Inflammatory macrophage (primary cell): ENCODE results near the gene CFAP92.

Source experiments
- DNase-seq, 2 donors: peaks; one replicate each; pipeline ENCODE4 v3.0.0-alpha.2; 2020 to 2022

CFAP92 gene

DNA sequence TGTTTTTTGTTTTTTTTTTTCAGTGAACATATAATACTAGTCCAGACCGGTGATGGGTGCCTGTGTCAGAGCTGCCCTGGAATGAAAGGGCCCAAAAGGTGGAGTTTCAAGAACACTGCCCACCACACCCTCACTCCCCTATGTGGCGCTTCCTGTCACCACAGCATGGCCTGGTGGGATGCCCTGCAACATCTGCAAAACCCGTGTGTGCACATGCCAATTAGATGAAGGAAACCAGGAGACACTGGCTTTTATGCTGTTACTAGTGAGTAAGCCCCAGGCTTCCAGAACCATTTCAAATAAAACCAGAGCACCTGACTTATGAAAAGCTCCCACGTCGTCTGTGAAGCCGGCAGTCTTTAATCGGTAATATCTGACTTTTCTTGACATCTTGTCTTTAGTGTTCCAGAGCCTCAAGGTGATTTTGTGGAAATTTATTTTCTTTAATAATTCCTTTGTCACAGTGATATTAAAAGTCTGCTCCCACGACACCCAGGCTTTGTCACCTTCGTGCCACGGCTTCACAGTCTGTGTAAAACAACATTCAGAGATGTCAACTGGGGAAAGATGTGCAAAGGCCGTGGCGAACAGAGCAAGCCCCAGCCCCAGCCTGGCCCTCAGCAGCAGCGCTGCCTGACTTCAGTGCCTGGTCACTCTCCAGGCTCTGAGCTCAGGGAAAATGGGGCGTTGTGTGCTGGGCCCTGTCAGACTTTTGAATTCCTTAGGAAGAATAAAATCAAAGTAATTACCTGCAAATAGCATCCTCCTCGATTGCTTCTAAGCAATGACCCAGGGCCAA lies 6.4 kb downstream of the CFAP92 start:
- DNase-seq: no peak

DNA sequence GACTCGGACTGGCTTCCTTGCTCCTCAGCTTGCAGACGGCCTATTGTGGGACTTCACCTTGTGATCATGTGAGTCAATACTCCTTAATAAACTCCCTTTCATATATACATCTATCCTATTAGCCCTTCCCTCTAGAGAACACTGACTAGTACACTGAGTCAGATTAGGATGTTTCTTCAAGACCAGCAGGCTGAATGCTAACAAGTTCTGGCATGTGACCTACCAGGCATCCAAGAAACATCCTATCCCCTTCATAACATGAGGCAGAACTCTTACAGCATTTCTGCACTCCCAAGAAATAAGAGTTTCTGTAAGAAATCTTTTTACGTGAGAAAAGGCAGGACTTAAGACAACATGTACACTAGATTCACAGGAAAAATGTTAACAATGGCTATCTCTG lies 9.3 kb downstream of the CFAP92 start:
- no peak for DNase-seq

DNA sequence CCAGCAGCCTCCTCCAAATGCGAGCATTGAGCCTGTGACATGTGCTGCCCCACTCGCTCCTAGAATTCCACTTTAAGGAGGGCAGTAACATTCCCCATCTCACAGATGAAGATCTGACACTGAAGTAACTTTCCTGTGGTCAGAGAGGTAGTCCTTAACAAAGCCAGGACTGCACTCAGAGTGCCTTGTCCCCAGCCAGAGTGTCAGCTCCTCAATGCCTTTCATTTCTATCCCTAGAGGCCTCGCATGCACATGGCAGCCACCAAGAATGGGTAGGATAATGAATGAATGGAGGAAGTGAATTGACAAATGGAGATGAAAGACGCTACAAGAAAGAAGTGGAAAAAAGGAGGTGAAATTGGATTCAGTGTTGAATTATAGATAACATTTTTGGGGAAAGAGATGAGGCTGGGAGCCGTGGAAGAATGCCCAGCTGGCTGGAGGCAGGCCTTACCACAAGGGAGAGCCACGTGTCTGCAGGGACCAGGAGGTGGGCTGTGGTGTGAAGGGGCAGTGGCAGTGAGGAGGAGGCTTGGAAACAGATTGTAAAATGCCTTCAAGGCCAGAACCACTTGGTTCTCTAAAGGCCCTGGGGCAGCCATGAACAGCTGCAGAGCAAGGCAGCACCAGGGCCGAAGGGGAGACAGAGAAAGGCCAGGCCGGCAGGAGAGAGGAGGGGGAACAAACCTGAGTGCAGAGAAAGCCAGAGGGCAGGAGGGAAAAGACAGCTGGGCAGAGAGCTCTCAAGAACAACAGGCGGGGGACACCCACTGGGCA lies 10.4 kb downstream of the CFAP92 start:
- no peak for DNase-seq

DNA sequence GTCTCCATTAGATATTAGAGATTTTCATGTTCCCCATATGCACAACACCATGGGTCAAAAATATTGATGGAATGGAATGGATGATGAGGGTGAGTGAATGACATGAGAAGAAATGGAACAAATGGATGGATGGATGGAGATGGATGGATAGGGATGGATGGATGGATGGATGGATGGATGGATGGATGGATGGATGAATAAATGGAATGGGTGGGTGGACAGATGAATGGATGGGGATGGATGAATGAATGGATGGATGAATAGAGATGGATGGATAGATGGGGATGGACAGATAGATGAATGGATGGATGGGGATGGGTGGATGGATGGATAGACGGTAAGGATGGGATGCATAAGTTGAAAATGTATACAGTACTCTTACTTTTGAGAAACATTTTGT lies 18.6 kb downstream of the CFAP92 start:
- DNase-seq: no peak

DNA sequence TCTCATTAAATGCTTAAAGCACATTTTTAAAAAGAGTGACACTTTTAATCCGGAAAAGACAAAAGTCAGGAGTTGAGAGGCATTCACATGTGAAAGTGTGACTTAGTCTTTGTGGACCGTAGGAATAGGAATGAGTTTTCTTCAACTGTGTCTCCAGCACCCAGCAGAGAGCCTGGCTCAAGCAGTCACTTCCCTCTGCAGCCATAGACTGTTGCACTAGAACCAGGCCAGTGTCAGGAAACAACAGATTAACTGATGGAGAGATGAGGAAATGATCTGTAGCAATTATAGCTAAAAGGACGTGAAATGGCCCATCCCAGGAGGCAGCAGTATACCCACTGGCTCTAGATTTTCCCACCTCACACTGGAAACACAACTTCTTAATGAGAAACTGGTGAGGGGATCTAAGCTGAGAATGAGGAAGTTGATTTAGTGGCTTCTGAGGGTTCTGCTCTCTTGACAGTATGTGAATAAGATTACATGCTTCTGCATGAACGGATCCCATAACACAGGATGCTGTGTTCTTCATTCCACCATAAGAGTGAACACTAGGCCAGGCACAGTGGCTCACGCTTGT lies 19.8 kb downstream of the CFAP92 start:
- DNase-seq: peak; percentile 46

DNA sequence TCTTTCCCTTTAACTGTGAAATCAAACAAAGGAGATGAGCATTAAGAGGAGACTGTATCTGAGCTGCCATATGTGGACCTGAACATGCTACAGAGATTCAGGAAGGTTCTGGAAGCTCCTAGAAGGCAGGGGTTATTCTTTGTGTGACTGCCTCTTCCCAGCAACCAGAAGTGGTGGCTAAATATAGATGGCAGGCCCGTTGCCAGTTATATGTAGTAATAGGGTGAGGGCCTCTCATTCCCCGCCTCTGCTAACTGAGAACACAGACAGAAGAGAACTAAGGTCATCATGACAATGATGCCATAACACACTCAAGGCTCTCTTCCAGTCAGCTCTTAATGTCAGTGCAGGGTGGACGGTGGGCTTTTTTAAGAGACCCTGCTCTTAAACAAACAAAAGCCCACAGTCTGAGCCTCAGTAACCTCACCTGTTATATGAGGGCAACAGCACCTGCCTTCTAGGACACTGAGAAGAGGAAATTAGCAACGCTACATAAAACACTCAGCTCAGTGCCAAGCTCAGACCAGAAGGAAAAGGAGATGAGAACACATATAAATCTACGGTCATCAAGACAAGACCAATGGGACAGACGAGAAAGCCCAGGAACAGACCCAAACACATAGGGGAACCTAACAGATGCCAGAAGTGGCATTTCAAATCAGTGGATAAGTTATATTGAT lies 22.3 kb downstream of the CFAP92 start:
- DNase-seq: peak; percentile 50 to 68

DNA sequence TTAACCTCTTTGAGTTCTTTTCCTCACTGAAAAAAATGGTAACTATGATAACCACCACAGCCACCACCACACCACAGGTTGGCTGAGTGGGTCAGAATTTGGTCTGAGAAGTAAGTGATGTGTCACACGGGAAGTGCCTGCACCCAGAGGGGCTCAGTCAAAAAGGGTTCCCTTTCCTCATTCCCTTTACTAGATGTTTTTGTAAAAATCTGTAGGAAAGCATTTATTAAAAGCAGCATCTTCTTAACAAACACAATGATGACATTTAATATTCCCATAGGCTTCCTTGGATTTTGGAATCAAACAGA lies 23.2 kb downstream of the CFAP92 start:
- peak; percentile 8 to 24 for DNase-seq

DNA sequence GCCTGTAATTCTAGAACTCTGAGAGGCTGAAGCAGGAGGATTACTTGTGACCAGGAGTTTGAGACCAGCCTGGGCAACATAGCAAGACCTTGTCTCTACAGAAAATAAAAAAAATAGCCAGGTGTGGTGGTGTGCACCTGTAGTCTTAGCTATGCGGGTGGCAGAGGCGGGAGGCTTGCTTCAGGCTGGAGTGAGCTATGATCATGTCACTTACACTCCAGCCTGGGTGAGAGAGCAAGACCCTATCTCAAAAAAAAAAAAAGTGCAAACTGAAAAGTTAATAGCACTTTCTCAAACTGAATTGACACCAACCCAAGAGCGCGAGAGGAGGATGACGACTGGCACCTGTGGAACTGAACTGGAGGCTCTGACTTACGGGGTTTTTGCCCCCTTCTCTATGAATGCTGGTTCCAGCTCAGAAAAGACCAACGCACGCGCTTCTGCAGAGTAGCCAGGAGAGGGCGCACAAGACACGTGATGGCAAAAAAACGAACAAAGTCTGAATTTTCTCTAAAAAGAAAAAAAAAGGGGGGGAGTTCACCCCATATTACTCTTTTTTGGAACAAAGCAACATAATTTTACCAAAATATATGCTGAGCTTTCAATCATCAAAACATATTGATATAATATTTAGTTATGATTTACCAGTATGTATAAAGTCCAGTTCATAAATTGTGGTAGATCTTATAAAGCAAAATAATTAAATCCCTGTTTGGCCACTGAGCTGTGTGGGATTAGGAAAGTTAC lies 23.7 kb downstream of the CFAP92 start:
- peak; percentile 44 to 56 for DNase-seq

DNA sequence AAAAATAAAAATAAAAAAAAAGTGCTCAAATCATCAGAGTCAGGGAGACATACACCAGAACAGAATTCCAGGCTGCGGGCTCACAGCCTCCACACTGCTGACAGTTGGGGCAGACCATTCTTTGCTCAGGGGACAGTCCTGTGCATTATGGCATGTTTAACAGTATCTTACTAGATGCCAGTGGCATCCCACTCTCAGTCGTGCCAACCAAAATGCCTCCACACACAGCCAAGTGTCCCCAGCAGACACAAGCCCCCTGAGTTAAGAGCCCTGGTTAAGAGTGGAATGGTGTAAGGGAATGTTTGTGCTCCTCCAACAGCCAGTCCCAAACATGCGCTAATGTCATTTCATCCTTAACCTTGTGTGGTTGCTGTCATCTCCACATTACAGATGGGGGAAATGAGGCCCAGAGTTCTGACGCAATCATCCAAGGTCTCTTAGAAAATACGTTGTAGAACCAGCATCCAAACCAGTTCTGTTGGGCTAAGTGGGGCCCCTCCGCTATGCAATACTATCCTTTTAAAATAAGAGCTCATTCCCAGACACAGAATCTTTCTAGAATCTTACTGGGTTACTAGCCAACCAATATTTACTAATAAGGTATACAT lies 26.0 kb downstream of the CFAP92 start:
- no peak for DNase-seq

DNA sequence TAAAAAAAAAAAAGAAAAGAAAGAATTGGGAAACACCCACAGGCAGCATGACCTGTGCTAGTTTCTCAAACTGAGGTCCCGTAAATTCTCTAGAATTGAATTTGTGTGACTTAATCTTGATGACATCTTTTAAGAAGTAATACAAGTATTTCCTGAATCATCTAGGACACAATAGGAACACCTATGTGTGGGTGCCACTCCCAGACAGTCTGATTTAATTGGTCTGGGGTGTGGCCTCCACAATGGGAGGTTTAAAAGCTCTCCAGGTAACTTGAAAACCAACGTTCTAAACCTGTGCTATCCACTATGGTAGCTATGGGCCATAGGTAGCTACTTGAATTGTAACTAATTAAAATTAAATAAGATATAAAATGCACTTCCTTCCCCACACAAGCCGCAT lies 28.1 kb downstream of the CFAP92 start:
- no peak for DNase-seq

DNA sequence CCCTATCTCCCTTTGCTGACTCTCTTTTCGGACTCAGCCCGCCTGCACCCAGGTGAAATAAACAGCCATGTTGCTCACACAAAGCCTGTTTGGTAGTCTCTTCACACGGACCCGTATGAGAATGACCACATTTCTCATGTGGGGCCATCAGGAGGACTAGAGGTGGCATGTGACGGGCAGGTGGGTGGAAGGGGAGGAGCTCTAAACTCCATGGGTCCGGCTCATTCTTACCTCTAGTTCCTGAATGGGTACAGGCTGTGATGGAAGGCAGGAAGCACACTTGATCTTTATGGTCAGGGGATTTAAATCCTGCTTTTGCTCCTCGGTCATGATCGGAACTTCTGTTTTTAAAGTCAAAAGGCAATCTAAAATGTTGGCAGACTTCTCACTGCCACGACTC lies 28.6 kb downstream of the CFAP92 start:
- peak; percentile 2 to 27 for DNase-seq

DNA sequence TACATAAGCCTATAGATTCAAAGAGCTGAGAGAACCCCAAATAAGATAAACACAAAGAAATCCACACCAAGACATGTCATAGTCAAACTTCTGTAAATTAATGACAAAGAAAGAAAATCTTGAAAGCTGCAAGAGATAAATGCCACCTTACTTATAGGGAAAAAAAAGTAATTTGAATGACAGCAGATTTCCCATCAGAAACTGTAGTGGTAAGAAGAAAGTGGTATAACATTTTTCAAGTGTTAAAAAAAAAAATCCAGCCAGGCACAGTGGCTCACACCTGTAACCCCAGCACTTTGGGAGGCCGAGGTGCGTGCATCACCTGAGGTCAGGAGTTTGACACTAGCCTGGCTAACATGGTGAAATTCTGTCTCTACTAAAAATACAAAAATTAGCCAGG lies 37.4 kb downstream of the CFAP92 start:
- no peak for DNase-seq

DNA sequence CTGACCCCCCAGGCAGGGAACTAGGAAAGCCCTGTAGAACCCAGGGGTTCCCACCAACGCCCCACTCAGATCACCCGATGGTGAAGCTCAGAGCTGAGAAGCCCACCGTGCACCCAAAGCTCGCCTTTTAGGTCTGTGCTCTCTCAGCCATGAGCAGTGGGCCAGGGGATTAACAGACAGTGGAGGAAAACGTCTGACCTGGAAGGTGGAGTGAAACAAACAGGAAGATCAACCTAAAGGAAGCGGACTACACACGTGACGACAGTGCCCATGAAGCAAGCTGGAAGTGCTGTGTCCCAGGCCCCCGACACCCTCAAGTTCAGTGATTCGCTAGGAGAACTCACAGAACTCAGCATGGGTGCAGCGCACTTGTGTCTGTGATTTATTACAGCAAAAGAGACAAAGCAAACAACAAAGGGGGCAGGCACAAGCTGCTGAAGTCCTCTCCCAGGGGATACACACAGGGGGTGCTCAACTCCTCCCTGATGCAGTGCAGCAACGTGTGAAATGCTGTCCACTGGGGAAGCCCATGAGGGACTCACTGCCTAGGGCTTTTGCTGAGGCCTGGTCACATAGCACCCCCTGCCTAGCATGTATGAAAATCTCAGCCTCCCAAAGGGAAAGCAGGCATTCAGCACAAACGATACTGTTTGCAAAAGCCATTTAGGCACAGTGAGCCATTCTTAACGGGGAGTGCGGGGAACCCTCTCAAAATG lies 43.5 kb downstream of the CFAP92 start:
- DNase-seq: peak in 1 of 2 donors; percentile 13

DNA sequence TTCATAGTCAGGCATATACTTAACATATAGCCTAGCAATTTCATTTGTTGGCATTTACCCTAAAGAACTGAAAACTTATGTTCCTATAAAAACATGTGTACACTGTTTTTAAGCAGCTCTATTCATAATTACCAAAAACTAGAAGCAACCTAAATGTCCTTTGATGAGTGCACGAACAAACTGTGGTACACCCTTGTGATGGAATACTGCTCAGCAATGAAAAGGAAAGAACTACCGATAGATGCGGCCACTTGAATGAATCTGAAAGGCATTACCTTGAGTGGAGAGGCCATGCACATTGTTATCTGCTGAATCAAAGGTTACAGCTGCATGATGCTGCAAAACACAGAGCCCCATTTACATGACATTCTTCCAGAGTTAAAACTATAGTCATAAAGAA lies 44.7 kb downstream of the CFAP92 start:
- DNase-seq: no peak

DNA sequence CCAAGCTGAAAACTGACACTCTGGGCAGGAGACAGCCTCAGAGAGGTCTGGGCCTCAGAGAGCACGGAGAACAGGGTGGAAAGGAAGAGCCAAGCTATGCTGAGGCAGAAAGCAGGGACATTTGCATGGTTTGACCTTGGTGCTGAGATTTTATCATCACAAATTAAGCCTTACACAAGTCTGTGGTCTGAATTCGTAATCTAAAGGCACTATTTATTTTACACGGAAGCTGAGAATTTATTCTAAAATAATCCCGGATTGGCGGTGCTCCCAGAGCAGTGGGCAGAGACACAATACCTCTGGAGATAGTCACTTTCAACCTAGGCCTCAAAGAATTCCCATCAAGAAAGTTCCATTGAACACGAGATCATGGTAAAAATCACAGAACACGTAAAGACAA lies 47.5 kb downstream of the CFAP92 start:
- no peak for DNase-seq

DNA sequence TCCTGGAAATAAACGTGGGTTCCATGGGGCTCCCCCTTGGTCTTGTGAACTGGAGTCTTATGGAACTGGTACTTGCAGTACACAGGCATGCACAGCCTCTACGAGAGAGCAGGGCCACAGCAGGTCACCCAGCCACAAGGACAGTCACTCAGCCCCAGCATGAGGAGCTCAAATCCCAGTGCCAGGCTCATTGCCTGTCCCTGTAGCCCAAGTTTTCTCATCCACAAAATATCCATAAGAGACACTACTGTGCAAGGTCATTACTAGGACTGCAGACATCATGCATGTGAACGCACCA lies 48.0 kb downstream of the CFAP92 start:
- DNase-seq: no peak

DNA sequence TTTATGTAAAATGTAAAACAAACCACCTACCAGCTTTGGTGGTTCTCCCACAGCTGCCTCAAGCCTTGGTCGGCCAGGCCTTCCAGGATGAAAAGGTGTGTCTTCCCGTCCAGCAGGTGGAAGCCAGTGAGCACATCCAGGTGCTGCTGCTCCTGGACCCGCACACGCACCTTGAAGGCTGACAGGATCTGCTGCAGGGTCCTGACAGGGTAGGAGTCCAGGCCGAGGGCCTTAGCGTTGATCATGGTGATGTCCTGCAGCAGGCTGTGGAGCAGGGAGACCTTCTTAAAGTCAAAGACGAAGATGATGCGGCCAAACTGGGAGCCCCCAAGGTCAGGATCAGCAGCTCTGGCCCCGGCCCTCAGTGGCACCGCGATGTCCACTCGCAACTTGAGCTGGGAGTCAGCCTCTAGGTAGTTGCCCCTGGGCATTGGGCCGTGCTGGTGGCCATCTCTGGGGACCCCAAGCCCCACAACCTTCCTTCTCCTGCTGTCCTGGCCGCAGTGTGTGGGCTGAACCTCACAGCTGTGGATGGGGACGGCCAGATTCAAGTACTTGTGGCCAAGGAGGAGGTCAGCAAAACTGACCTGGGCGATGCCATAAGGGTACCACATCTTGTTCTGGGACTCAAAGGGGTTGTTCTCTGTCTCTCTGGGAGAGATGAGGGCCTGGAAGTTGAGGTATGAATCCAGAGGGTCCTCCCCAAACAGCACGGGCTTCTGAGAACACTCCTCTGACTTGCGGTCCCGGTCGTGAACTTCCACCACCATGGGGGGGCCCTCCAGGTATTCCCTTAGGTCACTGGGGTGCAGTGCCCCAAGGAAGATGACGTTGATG lies 48.6 kb downstream of the CFAP92 start:
- no peak for DNase-seq

DNA sequence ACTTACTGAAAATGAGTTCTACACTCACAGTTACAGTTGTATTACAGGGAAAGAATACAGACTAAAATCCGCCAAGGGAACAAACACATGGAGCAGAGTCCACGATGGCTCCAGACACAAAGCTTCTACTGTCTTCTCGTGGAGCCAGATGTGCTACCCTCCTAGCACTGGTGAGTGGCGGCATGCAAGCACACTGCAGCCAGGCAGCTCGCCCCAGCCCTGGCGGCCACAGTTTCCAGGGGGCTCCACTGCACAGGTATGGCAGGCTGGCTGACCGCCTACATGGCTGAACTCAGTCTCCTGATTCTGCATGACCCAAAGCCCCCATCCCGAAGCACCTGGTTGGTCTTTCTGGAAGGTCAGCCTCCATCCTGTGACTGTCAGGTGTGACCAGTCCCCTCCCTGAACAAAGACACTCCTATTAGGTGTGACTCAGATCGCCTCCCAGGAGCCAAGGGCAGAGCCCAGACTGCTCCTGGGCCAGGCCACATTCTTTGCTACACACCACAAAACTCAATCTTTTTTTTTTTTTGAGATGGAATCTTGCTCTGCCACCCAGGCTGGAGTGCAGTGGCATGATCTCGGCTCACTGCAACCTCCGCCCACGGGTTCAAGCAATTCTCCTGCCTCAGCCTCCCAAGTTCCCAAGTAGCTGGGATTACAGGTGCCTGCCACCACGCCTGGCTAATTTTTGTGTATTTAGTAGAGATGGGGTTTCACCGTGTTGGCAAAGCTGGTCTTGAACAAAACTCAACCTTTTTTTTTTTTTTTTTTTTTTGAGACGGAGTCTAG lies 51.5 kb downstream of the CFAP92 start:
- DNase-seq: no peak

DNA sequence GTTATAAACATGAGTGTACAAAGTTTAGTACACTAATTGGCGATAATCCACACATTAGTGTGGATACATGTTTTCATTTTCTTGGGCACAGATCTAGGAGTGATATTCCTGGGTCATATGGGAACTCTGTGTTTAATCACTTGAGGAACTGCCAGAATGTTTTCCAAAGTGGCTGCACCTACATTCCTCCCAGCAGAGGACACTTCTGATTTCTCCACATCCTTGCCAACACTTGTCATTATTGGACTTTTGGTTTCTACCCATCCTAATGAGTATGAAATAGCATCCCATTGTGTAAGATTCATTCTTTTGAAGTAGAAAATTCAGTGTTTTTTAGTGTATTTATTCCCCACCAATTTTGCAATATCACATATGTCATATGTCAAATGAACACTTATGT lies 53.6 kb downstream of the CFAP92 start:
- no peak for DNase-seq

DNA sequence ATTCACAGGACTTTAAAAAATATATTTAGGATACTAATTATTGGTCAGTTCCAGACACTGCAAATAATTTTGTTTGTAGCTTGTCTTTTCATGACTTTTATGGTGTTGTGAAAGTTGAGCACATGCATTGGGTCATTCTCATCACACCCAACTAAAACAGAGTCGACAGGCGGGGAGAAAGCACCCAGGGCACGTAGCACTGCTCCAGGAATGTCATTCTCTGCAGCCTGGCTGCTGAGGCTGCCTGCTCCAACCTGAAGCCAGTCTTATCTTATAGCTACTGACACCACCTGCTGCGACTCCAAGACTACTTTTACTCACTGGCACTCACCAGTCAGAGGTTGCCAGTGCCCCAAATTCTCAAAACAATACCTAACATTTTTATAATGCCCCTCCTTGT lies 57.5 kb downstream of the CFAP92 start:
- DNase-seq: no peak
